Esophagus squamous epithelium (tissue), 5 donors: ENCODE results near the gene DYNLT4. TPM values are rescaled to one million over a fixed set of nuclear protein-coding genes. Genes with fewer than 3 reads are reported as not detected.

Experiments
- DNase-seq: peaks from one replicate; lab custom pipeline; 2025; lab: John Stamatoyannopoulos, UW
- H3K27ac ChIP-seq, 4 donors: fragments of 200-600 bp; sonication (generic); one replicate each; pipeline ENCODE4 v1.5.1; 2016 to 2019; ENCODE audit warnings: mild to moderate bottlenecking in 1 of 4
- H3K27me3 ChIP-seq, 4 donors: fragments of 200-600 bp; sonication (generic); 1 replicate in 3 of 4; 2 replicates in 1 of 4; pipeline versions ENCODE4 v1.5.1 to v1.6.0; 2017 to 2021; ENCODE audit warnings: antibody characterized with exemption in 1 of 4
- H3K36me3 ChIP-seq, 3 donors: fragments of 200-600 bp; sonication (generic); one replicate each; pipeline ENCODE4 v1.5.1; 2016 to 2019
- H3K4me1 ChIP-seq, 3 donors: fragments of 200-600 bp; sonication (generic); one replicate each; pipeline ENCODE4 v1.5.1; 2017 to 2019
- H3K4me3 ChIP-seq, 4 donors: fragments of 200-600 bp; sonication (generic); 1 replicate in 3 of 4; 2 replicates in 1 of 4; pipeline ENCODE4 v1.5.1; 2016 to 2019; ENCODE audit warnings: mild to moderate bottlenecking in 2 of 4, moderate library complexity in 1 of 4
- H3K9me3 ChIP-seq, 3 donors: fragments of 200-600 bp; sonication (generic); one replicate each; pipeline ENCODE4 v1.5.1; 2016 to 2019
- CTCF ChIP-seq, 6 experiments: fragments of 450-650 bp in 4 of 6; fragments of 200-600 bp in 2 of 6; sonication (generic) in 2 of 6; IDR thresholded peaks; one replicate each; pipeline ENCODE4 v1.5.1; 2016 to 2019; ENCODE audit warnings: antibody characterized with exemption in 6 of 6, mild to moderate bottlenecking in 4 of 6, moderate library complexity in 4 of 6
- POLR2A ChIP-seq, 4 donors: fragments of 450-650 bp; IDR thresholded peaks; one replicate each; pipeline ENCODE4 v1.6.1; 2017; ENCODE audit warnings: antibody characterized with exemption in 4 of 4, mild to moderate bottlenecking in 4 of 4, moderate library complexity in 3 of 4
- WGBS, 2 donors: methylation state at CpG; one replicate each; pipeline ENCODE4 v1.1.5; 2018; 5-methylcytosine and 5-hydroxymethylcytosine counted together
- intact Hi-C: fragments of 100-400 bp; cut with DNase I; formaldehyde crosslinking; loops from one replicate; pipeline ENCODE4 v1.15.0; 2022
- total RNA-seq, 4 donors: library from RNA; depleted of rRNA; stranded (reverse); fragments of >200 nt; gene quantifications; one replicate each; pipeline ENCODE4 v1.1.0, GENCODE V29; 2016
- donor health status: DM: yes; HTN: yes; CAD: no.

DYNLT4 gene
- total RNA-seq, 4 donors from 2014 or later, result not detected

DNA sequence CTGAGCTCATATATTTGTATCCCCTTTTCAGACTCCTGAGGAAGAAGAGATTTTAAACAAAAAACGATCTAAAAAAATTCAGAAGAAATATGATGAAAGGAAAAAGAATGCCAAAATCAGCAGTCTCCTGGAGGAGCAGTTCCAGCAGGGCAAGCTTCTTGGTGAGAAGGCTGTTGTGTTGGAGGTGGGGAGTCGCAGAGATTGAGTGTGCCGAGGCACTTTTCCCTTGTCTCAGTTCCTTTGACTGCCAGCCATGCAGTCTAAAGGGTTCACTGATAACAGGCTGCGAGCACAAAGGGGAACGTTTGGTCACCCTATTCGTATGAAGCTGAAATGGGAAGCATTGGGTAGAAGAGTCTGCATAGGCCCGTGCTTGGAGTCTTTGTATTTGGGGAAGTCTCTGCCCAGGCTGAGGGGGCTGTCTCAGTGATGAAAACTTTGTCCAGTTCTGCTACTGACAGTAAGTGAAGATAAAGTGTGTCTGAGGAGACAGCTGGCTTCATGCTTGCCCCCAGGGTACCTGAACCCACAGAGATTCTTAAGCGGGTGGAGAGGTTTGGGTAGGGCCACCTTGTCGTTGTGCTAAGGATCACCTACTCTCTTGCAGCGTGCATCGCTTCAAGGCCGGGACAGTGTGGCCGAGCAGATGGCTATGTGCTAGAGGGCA, 29.0 kb downstream of the DYNLT4 start:
- Histone ChIP-seq H3K36me3 (peaks cover 10 to 59% (median 36%) of the 10 kb centered on the region in 3 donors), H3K4me3 (peak overlapping the region in 1 of 4 donors; percentile 80), H3K4me1 (peaks cover 17 to 47% (median 23%) of the 10 kb centered on the region in 3 donors), H3K27ac (peak overlapping the region in 3 of 4 donors; percentile 92 to 100 (median 97)), H3K27me3 (no peaks in the 10 kb centered on the region), H3K9me3 (no peaks in the 10 kb centered on the region)
- TF ChIP-seq CTCF (IDR thresholded peaks at IDR 0.05) (no peak), POLR2A (IDR thresholded peaks at IDR 0.05) (no peak)
- DNase-seq, result no peak
- intact Hi-C loops, result loop anchor here (5.0 kb wide), 1 partner anchor 46 kb away; the partner anchor contains the start of gene RNU5D-1
- WGBS, 2 donors, result 62 to 72% methylated on average over 13 of the region's 13 CpGs

DNA sequence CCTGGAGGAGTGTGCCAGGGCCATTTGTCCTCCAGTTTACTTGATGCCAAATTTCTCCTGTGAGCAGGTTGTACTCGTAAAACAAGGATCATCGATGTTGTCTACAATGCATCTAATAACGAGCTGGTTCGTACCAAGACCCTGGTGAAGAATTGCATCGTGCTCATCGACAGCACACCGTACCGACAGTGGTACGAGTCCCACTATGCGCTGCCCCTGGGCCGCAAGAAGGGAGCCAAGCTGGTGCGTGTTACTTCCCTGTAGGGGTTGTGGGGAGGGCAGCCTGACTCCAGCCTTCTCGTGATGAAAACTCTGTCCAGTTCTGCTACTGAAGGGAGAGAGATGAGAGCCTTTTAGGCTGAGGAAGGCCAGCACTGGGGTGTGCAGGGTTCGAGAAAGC, 29.6 kb downstream of the DYNLT4 start:
- H3K4me1 ChIP-seq, result peaks cover 17 to 46% (median 23%) of the 10 kb centered on the region in 3 donors
- H3K4me3 ChIP-seq, result peak overlapping the region in 3 of 4 donors; percentile 59 to 99 (median 80)
- peak overlapping the region in 3 of 4 donors; percentile 92 to 100 (median 97) for H3K27ac ChIP-seq
- no peaks in the 10 kb centered on the region for H3K9me3 ChIP-seq
- peaks cover 10 to 59% (median 36%) of the 10 kb centered on the region in 3 donors for H3K36me3 ChIP-seq
- TF ChIP-seq CTCF (IDR thresholded peaks at IDR 0.05) (no peak), POLR2A (IDR thresholded peaks at IDR 0.05) (no peak)
- no peaks in the 10 kb centered on the region for H3K27me3 ChIP-seq
- DNase-seq, result no peak
- intact Hi-C loops, result loop anchor here (5.0 kb wide), 1 partner anchor 45 kb away; the partner anchor contains the start of gene RNU5D-1
- WGBS, 2 donors, result 57 to 61% methylated on average over 8 to 14 of the region's 14 CpGs

GRCh38 chr1:44776730-44777068, 30.5 kb downstream of the DYNLT4 start:
- Histone ChIP-seq H3K27ac (peak overlapping the region; percentile 92 to 100 (median 96)), H3K36me3 (peaks cover 10 to 53% (median 36%) of the 10 kb centered on the region in 3 donors), H3K4me3 (peak overlapping the region; percentile 59 to 99 (median 81)), H3K27me3 (no peaks in the 10 kb centered on the region), H3K9me3 (no peaks in the 10 kb centered on the region), H3K4me1 (peaks cover 17 to 46% (median 23%) of the 10 kb centered on the region in 3 donors)
- intact Hi-C loops, result loop anchor here (5.0 kb wide), 1 partner anchor 44 kb away; the partner anchor contains the start of gene RNU5D-1
- 20 to 33% methylated on average over 4 to 10 of the region's 12 CpGs for WGBS, 2 donors
- TF ChIP-seq CTCF (IDR thresholded peaks at IDR 0.05) (no peak), POLR2A (IDR thresholded peaks at IDR 0.05) (no peak)
- no peak for DNase-seq

DNA sequence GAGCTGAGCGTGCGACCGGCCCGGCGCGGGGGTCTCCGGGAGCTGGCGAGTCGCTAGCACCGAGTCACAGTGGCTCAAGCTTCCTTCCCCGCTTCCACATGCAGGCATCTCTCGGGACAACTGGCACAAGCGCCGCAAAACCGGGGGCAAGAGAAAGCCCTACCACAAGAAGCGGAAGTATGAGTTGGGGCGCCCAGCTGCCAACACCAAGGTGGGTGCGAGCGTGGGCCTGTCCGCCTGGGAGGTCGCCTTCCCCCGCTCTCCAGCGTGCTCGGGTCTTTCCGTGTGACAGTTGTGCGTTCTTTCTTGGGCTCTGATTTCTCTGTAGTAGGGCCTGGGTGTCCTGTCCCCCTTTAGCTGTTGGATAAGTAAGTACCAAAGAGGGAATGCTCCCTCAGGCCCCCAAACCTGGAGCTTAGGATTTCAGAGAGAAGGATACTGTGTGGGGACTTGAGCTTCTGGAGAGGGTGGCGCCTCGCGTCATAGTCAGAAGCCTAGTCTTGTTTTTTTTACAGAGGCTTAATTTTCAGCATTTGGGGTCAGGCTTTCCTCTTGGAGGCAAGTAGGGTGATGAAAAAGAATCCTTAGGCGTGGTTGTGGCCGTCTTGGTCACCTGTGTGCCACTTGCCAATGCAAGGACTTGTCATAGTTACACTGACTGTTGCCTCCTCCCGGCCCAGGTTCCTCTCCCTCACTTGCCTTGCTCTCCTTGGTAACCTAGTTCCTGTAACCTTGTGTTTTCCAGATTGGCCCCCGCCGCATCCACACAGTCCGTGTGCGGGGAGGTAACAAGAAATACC, 31.0 kb downstream of the DYNLT4 start:
- Histone ChIP-seq H3K9me3 (no peaks in the 10 kb centered on the region), H3K27me3 (no peaks in the 10 kb centered on the region), H3K36me3 (peaks cover 10 to 47% (median 32%) of the 10 kb centered on the region in 3 donors), H3K4me1 (peaks cover 17 to 46% (median 23%) of the 10 kb centered on the region in 3 donors), H3K4me3 (peak overlapping the region; percentile 59 to 99 (median 81)), H3K27ac (peak overlapping the region; percentile 92 to 100 (median 96))
- TF ChIP-seq CTCF (IDR thresholded peaks at IDR 0.05) (no peak), POLR2A (IDR thresholded peaks at IDR 0.05) (no peak)
- intact Hi-C loops, result loop anchor here (5.0 kb wide), 1 partner anchor 44 kb away; the partner anchor contains the start of gene RNU5D-1
- DNase-seq, result no peak
- 0 to 7% methylated on average over 5 to 8 of the region's 36 CpGs for WGBS, 2 donors
